Hepatic stellate cell (primary cell): ENCODE measurements around the gene TMEM236.

Experiments used
- DNase-seq: peaks from one replicate; pipeline ENCODE4 v3.0.0; 2011; ENCODE audit warnings: low spot score

TMEM236 gene

DNA sequence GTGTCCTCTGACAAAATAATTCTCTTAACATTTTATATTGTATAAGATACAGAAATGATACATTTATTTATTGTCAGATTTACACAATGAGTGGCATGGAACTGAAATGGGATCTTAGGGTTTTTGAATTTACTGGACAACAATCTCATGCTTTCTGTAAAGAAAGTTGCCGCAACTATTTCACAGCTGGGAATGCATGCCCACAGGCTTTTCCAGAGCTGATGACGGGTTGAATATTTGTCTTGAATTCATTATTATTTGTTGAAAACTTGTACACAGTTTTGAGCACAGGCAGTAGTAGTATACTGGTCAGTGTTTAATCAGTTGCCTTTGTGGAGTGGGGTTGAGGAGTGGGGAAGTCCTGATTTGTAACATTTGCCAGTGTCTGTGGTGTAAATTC, 36.6 kb downstream of the TMEM236 start:
- no peak for DNase-seq

DNA sequence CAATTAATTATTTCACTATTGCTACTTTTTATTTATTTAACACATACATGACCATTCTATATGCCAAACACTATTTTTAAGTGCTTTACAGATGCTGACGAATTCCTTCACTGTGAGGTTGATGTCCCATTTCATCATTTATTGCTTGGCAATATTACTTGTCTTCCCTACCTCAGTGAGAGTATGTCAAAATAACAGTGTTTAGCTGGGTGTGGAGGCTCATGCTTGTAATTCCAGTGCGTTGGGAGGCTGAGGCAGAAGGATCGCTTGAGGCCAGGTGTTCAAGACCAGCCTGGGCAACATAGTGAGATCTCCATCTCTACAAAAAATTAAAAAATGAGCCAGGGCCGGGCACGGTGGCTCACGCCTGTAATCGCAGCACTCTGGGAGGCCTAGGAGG, 37.4 kb downstream of the TMEM236 start:
- no peak for DNase-seq

DNA sequence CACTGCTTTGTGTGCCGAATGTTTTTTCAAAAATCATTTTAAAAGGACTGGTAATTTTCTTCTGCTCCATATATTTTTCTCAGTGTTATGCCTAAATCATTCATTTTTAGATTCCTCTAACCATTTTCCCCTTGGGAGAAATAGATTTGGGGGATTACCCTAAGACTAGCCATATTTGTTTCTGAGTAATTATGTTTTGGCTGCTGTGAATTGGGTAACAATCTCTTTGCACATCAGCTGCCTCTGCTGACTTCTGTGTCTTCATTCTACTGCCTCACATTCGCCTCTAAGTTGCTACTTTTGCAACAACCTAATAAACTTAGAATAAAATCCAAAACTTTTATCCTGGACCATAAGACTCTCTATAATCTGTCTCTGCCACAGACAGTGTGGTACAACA, 38.6 kb downstream of the TMEM236 start:
- DNase-seq = no peak

DNA sequence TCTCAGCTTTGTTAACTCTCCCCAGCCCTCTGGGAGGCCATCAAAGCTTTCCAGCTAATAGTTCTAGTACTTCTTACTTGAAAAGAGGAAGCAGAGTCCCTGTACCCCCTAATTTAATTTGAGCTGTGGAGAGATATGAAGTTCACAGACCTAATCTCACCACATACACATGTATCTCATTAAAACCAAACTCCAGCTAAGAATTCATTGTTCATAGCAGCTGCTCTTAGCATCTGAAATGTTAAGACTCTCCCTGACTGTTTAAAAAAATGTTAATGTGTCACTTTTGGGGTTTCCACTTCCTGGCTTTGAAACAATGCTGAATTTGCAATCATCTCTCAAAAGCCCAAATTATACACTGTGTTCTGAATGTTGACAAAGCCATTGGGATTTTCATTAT, 41.0 kb downstream of the TMEM236 start:
- no peak for DNase-seq

DNA sequence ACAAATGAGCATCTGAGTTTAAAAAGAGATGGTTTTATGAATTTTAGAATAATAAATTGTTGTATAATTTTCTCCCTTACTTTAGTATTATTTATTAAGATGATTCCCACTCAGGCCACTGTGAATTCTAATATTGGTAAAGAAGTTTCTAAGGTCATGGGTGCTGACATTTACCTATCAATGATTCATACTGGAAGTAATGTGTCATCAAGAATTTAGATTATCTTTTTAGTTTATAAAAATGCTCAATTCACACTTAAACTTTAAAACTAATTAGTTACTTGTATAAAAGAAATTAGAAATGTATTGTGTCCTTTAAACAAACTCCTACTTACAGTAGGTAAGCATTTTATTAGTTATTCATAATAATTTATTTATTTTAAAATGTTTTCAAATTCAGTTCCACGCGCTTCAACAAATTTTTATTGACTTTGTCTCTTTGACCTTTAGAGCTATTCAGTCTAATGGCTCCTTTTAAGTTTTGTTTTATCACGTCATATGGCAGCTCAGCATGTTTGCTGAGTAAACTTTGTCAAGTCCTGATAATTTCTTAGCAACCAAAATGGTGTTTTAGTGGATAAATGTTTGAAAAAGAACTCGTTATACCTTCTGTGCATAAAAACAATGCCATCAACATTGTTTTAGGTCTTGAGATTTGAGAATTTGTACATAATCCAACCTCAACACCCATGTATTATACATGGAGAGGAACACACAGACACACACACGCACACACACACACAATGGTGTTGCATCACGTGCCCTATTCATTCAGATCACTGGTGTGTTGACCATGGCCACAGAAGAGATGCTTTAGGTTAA, 42.0 kb downstream of the TMEM236 start:
- DNase-seq = no peak

DNA sequence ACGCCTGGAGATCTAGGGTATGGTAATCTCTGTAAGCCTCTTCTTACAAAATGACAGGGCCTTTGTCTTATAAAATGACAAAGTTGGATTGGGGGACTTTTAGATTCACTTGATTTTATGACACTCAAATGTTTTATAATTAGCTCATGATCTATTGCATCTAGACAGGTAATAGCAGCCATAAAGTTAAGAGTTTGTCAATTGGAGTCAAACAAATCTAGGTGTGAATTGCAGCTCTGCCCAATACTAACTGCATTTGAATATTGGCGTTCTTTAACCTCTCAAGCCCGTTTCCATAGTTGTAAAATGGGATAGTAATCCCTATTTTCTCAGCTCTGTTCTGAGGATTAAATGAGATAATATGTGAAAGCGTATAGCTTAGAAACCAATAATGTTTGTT, 43.1 kb downstream of the TMEM236 start:
- no peak for DNase-seq

DNA sequence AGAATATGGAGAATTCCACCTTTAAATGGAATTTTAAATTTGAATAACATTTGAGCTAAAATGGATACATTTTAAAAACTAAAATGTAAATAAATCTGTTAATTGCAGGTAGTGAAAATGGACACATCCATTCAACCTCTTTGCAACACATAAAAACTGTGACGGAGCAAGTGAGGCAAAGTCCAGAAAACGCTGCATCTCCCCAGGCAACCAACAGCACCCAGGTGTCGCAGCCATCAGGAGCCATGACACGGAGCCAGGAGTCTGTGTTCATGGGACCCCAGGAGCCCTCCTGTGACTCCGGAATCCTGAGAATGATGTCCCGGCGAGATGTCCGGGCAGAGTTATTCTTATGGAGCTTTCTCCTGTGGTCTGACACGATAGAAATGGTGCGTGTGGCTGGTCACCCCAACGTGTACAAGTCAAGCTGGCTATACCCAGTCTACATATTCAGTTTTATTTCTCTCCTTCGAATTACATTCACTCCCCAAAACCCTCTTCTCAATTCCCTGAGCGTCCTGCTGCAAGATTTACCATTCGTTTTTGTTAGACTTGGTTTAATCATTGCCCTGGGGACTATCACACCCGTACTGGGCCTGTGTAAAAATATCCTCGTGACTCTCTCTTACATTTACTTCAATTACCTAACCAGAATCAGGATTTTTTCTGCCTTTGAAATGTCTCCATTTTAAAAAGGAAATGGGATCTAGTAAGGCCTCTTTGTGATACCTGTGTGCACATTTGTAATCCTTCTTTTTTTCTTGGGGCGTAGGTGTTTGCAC, 44.0 kb downstream of the TMEM236 start:
- DNase-seq = no peak

DNA sequence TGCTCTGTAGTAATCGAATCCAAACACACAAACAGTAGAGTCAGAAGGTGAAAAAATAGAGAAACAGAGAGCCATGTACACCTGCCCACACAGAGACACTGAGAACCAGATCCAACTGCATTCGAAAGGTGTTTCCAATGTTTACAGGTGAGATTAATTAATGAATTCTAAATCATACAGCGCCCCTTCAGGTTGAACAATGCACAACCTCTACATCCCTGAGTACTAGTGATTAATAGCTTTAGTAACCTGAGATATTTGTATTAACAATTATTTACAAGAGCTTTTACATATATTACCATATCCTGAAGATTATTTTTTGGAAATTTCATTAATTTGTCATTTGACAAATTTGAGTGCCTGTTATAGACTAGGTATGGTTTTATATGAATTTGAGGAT, 49.5 kb downstream of the TMEM236 start:
- DNase-seq = no peak

DNA sequence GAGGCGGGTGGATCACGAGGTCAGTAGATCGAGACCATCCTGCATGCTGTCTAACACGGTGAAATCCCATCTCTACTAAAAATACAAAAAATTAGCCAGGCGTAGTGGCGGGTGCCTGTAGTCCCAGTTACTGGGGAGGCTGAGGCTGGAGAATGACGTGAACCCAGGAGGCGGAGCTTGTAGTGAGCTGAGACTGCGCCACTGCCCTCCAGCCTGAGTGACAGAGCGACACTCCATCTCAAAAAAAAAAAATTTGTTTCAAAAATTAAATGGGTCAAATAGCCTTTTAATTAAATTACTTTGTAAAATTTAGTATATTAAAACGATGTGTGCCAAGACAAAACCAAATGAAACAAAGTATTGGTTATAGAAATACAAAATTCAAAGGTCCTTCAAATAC, 50.3 kb downstream of the TMEM236 start:
- DNase-seq = no peak

DNA sequence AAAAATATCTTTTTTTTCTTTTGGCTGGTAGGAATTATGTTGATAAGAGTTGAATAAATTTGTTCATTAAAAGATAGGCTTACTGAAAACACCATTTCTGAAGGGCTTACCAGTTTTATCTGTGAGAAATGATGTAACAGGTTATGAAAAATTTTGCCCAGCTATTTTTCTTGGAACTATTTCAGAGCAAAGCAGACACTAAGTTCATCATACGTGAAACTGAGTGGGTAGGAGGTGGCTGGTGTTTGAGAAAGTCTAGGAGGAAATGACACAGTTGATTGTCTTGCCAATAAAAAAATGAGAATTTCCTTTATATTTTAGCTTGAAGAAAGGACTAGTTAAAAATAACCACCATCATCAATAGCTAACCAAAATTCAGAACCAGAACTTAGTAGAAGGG, 51.0 kb downstream of the TMEM236 start:
- DNase-seq = no peak

DNA sequence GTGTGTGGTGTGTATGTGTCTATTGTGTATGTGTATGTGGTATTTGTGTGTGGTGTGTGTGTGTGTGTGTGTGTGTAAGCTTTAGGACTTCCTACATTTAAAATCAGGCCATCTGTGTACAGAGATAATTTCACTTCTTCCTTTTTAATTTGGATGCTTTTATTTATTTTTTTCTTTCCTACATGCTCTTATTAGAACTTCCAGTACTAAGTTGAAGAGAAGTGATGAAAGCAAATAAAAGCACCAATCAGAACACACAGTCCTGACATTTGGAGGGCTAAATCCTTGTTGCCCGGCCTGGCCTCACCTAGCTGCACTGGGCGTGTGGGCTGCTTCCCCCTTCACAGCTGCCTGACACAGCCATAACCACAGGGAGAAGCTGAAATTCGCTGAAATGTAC, 53.3 kb downstream of the TMEM236 start:
- DNase-seq = no peak

DNA sequence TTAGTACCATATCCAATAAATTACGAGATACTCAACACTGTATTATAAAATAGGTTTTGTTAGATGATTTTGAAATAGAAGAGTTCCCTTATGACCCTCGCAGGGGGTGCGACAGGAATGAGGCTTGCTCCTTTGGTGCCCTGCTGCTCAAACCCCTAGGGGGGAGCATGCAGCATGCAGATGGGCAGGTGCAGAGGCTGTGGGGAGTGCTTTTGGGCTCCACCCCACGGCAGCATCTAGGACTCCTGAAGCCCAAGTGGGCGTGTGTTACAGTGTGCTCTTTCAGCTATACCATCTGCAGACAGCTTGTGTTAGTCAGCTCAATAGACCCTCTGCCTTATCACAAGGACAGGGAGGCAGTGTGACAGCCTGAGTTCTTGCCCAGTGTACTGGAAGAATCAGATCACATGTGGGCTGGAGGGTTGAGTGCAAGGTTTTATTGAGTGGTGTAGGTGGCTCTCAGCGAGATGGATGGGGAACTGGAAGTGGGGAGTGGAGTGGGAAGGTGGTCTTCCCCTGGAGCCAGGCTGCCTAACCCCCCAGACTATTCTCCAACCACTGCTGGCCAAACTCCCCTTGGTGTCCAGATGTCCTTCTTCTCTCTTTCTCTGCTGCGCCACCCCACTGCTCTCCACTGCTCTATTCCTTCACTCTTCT, 54.0 kb downstream of the TMEM236 start:
- DNase-seq = no peak

DNA sequence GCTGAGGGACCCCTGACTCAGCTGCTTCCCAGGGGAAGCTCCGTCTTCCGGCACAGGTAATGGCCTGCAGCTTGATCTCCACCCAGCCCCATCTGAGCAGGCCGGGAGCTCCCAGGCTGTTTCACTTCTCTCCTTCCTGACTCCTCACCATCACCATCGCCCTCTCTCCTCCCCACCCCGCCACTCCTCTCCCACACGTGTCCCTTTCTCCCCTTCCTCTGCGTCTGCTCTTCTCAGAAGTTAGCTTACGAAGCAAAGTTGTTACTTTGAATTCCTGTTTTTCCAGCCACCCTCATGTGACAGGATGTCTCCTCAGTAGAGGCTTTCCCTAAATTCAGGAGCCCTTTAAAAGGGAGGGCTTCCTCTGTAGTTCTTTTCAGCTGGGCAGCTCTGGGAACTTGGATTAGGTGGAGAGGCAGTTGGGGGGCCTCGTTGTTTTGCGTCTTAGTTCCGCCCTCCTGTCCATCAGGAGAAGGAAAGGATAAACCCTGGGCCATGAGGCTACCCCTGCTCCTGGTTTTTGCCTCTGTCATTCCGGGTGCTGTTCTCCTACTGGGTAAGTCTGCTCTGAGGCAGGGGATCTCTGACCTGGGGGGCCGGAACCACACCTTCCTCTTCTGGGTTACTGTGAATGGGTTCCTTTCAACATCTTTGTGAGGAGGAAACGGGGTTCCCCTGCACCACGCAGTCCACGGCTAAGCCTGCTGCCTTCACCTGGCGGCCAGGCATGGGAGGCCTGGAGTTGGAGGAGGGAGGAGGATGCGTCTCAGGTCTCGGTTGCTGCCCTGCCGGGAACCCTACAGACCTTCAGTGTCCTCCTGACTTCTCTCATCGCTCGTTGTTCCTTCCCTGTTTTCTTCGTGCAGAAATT, 57.2 kb downstream of the TMEM236 start, which contains the start of gene MRC1:
Gene MRC1 (plus strand): TSS at position 378 of the 871 bp plus-strand sequence. CDS start 118 bp downstream, at position 496.
- no peak for DNase-seq

DNA sequence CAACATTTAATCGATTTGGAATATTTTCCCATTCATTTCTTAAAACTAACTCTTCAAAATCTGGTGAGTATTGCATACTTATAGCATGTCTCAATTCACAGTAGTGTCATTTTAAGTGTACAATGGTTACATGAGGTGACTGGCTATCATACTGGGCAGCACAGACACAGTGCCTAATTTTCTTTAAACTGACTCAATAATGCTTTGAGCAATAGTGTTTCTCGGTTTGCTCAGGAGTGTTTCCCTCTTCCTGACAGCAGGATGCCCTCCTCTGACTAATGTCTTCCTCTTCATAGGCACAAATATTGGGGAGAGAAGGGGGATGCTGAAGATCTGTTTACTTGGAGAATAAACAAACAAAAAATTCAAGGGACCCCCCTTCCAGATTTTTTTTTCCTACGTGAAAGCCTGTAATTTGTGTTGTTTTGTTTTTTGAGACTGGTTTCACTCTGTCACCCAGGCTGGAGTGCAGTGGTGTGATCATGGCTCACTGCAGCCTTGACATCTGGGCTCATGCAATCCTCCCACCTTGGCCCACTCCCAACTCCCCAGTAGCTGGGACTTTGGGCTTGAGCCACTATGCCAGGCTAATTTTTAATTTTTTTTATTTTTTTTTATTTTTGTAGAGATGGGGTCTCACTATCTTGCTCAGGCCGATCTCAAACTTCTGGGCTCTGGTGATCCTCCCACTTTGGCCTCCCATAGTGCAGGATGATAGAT, 59.3 kb downstream of the TMEM236 start:
- DNase-seq = no peak

DNA sequence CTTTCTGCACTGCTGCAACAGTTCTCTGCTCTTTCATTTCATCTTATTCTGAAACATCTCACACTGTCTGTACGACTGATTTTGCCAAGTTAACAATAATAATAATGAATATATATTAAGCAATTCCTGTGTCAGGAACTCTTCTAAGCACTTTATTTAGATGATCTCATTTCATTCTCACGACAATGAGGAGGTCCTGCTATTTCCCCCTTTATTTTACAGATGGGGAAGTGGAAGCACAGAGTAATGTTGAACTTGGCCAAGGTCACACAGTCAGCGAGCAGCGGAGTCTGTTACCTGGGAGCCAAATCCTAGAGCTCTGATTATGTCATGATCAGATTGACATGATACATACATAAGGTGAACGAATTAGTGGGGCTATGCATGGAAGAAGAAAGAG, 63.0 kb downstream of the TMEM236 start:
- no peak for DNase-seq

DNA sequence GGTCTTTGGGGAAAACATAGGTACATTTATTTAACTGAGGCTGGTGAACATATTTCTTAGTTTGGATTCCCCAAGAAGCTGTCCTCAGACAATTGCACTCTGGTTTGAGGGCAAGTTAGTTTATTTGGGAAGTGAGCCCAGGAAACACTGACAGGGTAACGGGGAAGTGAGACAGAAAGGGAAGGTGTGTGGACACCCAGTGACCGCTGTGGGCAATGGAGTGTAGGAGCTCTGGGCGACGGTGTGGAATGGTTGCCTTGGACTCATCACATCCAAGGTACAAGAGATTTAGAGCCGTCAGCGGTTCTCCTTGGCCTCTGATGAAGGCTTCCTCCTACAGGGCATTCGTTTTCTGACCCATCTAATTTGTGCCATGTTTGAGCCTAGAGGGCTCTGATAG, 64.2 kb downstream of the TMEM236 start:
- no peak for DNase-seq

DNA sequence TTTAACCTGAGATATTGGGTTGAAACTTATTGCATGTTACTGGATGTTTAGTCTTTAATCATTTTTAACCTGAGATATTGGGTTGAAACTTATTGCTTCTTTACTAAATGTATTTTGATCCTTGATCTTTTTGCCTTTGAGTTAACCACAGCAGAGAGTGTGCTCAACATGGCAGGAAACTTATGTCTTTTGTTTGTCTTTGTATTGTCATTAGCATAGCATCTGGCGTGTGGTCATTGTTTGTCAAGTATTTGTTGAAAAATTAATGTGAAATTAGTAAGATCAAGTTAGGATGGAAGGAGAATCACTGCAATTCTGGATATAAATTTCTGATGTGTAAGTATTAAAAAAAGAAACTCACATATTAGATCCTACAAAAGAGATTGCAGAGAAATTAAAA, 65.3 kb downstream of the TMEM236 start:
- DNase-seq = no peak

DNA sequence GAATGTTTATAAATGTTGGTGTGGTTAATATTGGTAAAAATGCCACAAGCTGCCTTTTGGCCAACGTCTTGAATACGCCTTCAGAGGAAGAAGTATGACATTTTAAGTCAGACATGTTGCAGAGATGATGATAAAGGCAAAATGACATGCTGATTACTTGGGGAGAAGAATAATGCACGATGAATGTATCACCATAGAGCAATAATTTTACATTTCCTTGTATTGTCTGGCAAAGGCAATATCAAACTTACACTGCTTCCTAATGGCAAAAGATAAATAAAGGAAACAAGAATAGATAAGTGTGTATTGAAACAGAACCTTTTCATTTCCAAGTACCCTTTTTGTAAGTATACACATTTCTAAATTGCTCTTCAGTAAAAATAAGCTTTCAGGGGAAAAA, 65.8 kb downstream of the TMEM236 start:
- no peak for DNase-seq

DNA sequence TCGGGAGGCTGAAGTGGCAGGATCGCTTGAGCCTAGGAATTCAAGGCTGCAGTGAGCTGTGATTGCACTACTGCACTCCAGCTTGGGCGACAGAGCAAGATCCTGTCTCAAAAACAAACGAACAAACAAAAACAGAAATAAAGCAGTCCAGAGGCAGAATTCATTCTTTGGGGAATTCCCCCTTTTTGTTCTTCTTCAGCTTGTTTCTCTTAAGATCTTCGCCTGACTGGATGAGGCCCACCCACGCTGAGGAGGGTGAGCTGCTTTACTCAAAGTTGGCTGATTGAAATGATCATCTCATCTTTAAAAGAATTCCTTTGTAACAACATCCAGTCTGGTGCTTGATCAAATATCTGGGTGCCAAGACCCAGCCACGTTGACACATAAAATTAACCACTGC, 67.8 kb downstream of the TMEM236 start:
- DNase-seq = no peak

DNA sequence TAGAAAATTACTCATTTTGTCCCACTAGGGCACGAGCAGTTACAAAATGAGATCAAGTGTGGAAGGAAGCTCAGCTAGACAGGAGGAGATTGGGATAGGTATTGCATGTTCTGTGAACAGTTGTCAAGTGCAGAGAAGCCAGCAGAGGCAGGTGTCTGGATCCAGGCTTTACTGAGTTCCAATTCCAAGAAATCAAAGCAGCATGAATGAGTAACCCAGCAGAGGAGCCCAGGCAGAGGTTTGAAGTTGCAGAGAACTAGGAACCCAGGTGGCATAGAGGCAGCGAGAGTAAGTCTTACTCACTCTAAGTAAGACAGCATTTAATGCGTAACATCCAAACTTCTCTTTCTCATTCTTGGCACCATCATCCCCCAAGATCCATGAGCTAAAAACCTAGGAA, 68.9 kb downstream of the TMEM236 start:
- no peak for DNase-seq

DNA sequence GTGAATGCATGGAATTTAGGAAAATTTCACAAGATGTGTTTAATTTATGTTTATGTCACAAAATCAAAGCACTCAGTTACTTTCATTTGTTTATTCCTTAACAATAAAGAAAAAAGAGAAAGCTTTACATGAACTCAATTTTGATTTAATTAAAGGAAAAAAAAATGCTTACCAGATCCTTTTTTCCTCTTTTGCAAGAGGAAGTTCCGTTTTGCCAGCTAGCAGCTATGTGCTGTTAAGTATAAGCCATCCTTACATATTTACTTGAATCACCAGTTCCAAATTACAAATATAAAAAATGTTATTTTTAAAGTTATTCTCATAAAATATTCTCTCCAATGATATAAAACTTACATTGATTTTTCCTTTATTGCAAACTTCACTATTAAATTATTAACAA, 69.9 kb downstream of the TMEM236 start:
- no peak for DNase-seq
